ENCODE results near the gene ERBB4. TPM values are rescaled to one million over a fixed set of nuclear protein-coding genes. Genes with fewer than 3 reads are reported as not detected.

ERBB4 gene
- total RNA-seq, 1 experiment from 2014 or later = 0.04 TPM

DNA sequence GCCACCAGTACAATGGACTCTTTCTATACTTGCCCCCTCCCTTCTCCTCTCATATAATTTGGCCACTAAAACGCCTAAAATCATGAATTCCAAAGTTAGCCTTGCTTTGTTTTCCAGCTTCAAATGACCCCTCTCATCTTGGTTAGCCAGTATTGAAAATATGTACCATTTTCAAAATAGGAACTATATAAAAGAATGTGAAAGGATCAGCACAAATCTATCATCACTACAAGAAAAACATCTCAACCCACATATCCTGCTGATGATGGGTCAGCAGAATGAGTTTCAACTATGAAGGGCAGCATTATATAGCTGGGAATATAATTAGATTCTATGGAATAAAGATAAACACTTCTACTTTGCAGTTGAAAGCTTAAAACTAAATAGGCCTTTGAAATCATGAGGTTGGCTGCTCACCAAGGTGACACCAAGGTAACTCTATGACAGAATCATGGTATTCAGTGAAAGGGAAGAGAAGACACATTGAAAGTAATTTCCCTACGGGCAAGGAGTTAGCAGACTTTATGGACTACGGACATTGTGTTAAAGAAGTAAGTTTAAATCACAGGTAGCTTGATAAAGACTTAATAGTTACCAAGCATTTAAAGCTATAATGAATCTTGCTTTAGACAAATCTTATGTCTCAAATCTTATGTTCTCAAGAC lies 1109.2 kb downstream of the ERBB4 start:
- no peak overlapping the region for H4K8ac ChIP-seq (replicated peaks; ENCODE audit: insufficient read length, low read depth, low read length)
- H2BK5ac ChIP-seq (ENCODE audit: insufficient read length, low read length) = no peak overlapping the region
- H3K27ac ChIP-seq (ENCODE audit: insufficient read length, low read depth, low read length) = no peak overlapping the region
- H3K27me3 Mint-ChIP-seq (ENCODE audit: low read depth) = no peaks in the 10 kb centered on the region
- no peak for DNase-seq
- no peak overlapping the region for H3K23ac ChIP-seq (ENCODE audit: insufficient read length, low read depth, low read length)
- H3K9ac ChIP-seq (ENCODE audit: extremely low read depth, insufficient read length, low read length) = no peak overlapping the region
- no peak overlapping the region for H3K4me2 ChIP-seq (ENCODE audit: insufficient read depth, insufficient read length, low read length)
- no peak overlapping the region for H4K5ac ChIP-seq (ENCODE audit: insufficient read length, low read depth, low read length)
- no peak overlapping the region for H3K14ac ChIP-seq (ENCODE audit: insufficient read depth, low read length)
- no peaks in the 10 kb centered on the region for H4K20me1 ChIP-seq (ENCODE audit: control insufficient read depth, insufficient read depth, insufficient read length)
- no peak overlapping the region for H3K4me3 Mint-ChIP-seq
- no peaks in the 10 kb centered on the region for H3K4me1 Mint-ChIP-seq
- TF ChIP-seq, protein P1, sequence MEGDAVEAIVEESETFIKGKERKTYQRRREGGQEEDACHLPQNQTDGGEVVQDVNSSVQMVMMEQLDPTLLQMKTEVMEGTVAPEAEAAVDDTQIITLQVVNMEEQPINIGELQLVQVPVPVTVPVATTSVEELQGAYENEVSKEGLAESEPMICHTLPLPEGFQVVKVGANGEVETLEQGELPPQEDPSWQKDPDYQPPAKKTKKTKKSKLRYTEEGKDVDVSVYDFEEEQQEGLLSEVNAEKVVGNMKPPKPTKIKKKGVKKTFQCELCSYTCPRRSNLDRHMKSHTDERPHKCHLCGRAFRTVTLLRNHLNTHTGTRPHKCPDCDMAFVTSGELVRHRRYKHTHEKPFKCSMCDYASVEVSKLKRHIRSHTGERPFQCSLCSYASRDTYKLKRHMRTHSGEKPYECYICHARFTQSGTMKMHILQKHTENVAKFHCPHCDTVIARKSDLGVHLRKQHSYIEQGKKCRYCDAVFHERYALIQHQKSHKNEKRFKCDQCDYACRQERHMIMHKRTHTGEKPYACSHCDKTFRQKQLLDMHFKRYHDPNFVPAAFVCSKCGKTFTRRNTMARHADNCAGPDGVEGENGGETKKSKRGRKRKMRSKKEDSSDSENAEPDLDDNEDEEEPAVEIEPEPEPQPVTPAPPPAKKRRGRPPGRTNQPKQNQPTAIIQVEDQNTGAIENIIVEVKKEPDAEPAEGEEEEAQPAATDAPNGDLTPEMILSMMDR (conservative IDR thresholded peaks at IDR 0.05) = no peak
- H2AK5ac ChIP-seq (ENCODE audit: insufficient read length, low read length) = no peak overlapping the region
- H4K91ac ChIP-seq (ENCODE audit: insufficient read length, low read depth, low read length) = no peak overlapping the region
- no peak overlapping the region for H3K56ac ChIP-seq (ENCODE audit: insufficient read length, low read depth, low read length)
- H3T11ph ChIP-seq (ENCODE audit: low read length) = no peak overlapping the region
- no peak overlapping the region for H3K18ac ChIP-seq (ENCODE audit: insufficient read length, low read depth, low read length)
- H3K27ac Mint-ChIP-seq = no peak overlapping the region
- no peaks in the 10 kb centered on the region for H3K4me1 ChIP-seq (ENCODE audit: insufficient read depth, low read length)
- no peaks in the 10 kb centered on the region for H3K36me3 Mint-ChIP-seq (ENCODE audit: insufficient read depth in 1 of 3, low read depth in 3 of 3)
- no peaks in the 10 kb centered on the region for H3K27me3 ChIP-seq (ENCODE audit: insufficient read depth, low read length)
- no peaks in the 10 kb centered on the region for H3K79me2 ChIP-seq (ENCODE audit: insufficient read depth, low read length)
- no peaks in the 10 kb centered on the region for H3K9me3 ChIP-seq (ENCODE audit: control insufficient read depth, low read depth, low read length)
- no peak overlapping the region for H2AFZ ChIP-seq (ENCODE audit: low read length)
- H3K23me2 ChIP-seq (ENCODE audit: insufficient read length, low read depth, low read length, poor library complexity, severe bottlenecking) = no peaks in the 10 kb centered on the region
- H2BK12ac ChIP-seq (ENCODE audit: insufficient read length, low read depth, low read length) = no peak overlapping the region
- H2BK15ac ChIP-seq (ENCODE audit: low read depth, low read length) = no peak overlapping the region
- no peak overlapping the region for H3K4ac ChIP-seq (ENCODE audit: low read depth, low read length)
- H2BK120ac ChIP-seq (ENCODE audit: low read depth, low read length, poor library complexity, severe bottlenecking) = no peak overlapping the region
- WGBS (ENCODE audit: extremely low coverage, insufficient read length, low lambda C conversion rate) = no CpG with 5 or more reads among the region's 3 CpGs
- no peaks in the 10 kb centered on the region for H3K9me3 Mint-ChIP-seq
- H3K79me1 ChIP-seq (ENCODE audit: insufficient read depth, low read depth, low read length, poor library complexity, severe bottlenecking) = no peaks in the 10 kb centered on the region
- H2BK20ac ChIP-seq (ENCODE audit: low read depth, low read length, poor library complexity, severe bottlenecking) = no peak overlapping the region

Measured in H9 (cell line).